Measurements from ENCODE around the gene TMED4.
"Not testable (repeated sequence)": the region's sequence is repeated elsewhere in the genome, so short reads cannot be mapped to it uniquely, and the experiment has no call there.

The TMED4 gene

GRCh38 chr7:44617225-44617890 lies 35.3 kb upstream of the TMED4 start:
- peak overlapping the region; percentile 76 for H3K4me3 Mint-ChIP-seq
- peaks cover 73% of the 10 kb centered on the region for H3K4me1 Mint-ChIP-seq (ENCODE audit: low read depth)
- H3K27ac Mint-ChIP-seq: peak overlapping the region; percentile 97
- H3K27me3 Mint-ChIP-seq: no peaks in the 10 kb centered on the region
- peaks cover 10% of the 10 kb centered on the region for H3K36me3 Mint-ChIP-seq
- no peaks in the 10 kb centered on the region for H3K9me3 Mint-ChIP-seq (ENCODE audit: low read depth)

DNA sequence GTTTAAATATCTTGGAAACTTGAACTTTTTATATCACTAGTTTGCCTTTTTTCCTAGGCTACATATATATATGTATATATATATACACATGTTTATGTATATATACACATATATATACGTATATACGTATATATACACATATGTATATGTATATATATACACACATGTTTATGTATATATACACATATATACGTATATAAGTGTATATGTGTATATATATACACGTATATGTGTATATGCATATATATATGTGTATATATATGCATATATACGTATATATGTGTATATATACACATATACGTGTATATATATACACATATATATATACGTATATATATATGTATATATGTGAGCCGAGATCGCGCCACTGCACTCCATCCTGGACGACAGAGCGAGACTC lies 34.5 kb upstream of the TMED4 start:
- H3K9me3 Mint-ChIP-seq (ENCODE audit: low read depth): no peaks in the 10 kb centered on the region
- H3K36me3 Mint-ChIP-seq: peaks cover 10% of the 10 kb centered on the region
- H3K27ac Mint-ChIP-seq: no peak overlapping the region
- peaks cover 73% of the 10 kb centered on the region for H3K4me1 Mint-ChIP-seq (ENCODE audit: low read depth)
- no peak overlapping the region for H3K4me3 Mint-ChIP-seq
- H3K27me3 Mint-ChIP-seq: no peaks in the 10 kb centered on the region

GRCh38 chr7:44615793-44616192 lies 33.8 kb upstream of the TMED4 start:
- H3K4me3 Mint-ChIP-seq: no peak overlapping the region

GRCh38 chr7:44615149-44615611 lies 33.1 kb upstream of the TMED4 start:
- no peaks in the 10 kb centered on the region for H3K27me3 Mint-ChIP-seq
- H3K36me3 Mint-ChIP-seq: peaks cover 8% of the 10 kb centered on the region
- H3K27ac Mint-ChIP-seq: peak overlapping the region; percentile 87
- no peaks in the 10 kb centered on the region for H3K9me3 Mint-ChIP-seq (ENCODE audit: low read depth)
- H3K4me3 Mint-ChIP-seq: peak overlapping the region; percentile 73
- peaks cover 62% of the 10 kb centered on the region for H3K4me1 Mint-ChIP-seq (ENCODE audit: low read depth)

More at GRCh38 chr7:44615793-44616192, 33.8 kb upstream of the TMED4 start:
- Mint-ChIP-seq H3K27me3 (no peaks in the 10 kb centered on the region), H3K4me1 (ENCODE audit: low read depth) (peaks cover 66% of the 10 kb centered on the region), H3K36me3 (peaks cover 8% of the 10 kb centered on the region), H3K9me3 (ENCODE audit: low read depth) (no peaks in the 10 kb centered on the region), H3K27ac (no peak overlapping the region)

DNA sequence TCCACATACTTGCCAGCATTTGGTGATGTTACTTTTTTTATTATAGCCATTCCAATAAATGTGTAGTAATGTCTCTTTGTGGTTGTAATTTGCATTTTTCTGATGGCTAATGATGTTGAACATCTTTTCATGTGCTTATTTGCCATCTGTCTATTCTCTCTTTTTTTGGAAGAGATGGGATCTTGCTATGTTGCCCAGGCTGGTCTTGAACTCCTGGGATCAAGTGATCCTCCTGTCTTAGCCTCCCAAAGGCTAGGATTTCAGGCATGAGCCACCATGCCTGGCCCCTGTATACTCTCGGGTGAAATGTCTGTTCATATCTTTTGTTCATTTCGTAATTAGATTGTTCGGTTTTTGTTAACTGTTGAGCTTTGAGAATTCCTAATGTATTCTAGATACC lies 27.8 kb upstream of the TMED4 start:
- peak overlapping the region; percentile 57 for H3K4me3 Mint-ChIP-seq

DNA sequence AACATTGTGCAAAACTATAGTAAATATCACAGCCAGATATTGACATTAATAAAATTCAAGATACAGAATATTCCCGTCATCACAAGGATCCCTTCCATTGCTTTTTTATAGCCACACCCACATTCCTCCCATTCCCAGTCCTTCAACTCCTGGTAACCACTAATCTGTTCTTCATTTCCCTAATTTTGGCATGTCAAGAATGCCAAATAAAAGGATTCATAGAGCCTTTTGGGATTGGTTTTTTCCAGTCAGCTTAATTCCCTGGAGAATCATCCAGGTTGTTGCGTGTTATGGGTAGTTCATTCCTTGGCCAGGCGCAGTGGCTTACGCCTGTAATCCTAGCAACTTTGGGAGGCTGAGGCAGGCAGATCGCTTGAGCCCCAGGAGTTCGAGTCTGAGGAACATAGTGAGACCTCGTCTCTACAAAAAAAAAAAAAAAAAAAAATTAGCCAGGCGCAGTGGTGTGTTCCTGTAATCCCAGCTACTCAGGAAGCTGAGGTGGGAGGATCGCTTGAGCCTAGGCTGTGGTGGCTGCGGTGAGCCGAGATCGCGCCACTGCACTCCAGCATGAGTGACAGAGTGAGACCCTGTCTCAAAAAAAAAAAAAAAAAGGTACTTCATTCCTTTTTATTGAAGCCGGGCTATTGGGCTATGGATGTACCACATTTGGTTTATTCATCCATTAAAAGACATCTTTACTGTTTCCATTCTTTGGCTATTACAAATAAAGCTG lies 27.1 kb upstream of the TMED4 start:
- Mint-ChIP-seq H3K9me3 (ENCODE audit: low read depth) (no peaks in the 10 kb centered on the region), H3K4me3 (peak overlapping the region; percentile 57), H3K27ac (peak overlapping the region; percentile 41), H3K4me1 (ENCODE audit: low read depth) (peaks cover 44% of the 10 kb centered on the region), H3K36me3 (peaks cover 2% of the 10 kb centered on the region), H3K27me3 (no peaks in the 10 kb centered on the region)

More for the DNA sequence above, 27.8 kb upstream of the TMED4 start:
- peak overlapping the region; percentile 41 for H3K27ac Mint-ChIP-seq
- no peaks in the 10 kb centered on the region for H3K27me3 Mint-ChIP-seq
- H3K4me1 Mint-ChIP-seq (ENCODE audit: low read depth): peaks cover 51% of the 10 kb centered on the region
- H3K9me3 Mint-ChIP-seq (ENCODE audit: low read depth): no peaks in the 10 kb centered on the region
- peaks cover 7% of the 10 kb centered on the region for H3K36me3 Mint-ChIP-seq

DNA sequence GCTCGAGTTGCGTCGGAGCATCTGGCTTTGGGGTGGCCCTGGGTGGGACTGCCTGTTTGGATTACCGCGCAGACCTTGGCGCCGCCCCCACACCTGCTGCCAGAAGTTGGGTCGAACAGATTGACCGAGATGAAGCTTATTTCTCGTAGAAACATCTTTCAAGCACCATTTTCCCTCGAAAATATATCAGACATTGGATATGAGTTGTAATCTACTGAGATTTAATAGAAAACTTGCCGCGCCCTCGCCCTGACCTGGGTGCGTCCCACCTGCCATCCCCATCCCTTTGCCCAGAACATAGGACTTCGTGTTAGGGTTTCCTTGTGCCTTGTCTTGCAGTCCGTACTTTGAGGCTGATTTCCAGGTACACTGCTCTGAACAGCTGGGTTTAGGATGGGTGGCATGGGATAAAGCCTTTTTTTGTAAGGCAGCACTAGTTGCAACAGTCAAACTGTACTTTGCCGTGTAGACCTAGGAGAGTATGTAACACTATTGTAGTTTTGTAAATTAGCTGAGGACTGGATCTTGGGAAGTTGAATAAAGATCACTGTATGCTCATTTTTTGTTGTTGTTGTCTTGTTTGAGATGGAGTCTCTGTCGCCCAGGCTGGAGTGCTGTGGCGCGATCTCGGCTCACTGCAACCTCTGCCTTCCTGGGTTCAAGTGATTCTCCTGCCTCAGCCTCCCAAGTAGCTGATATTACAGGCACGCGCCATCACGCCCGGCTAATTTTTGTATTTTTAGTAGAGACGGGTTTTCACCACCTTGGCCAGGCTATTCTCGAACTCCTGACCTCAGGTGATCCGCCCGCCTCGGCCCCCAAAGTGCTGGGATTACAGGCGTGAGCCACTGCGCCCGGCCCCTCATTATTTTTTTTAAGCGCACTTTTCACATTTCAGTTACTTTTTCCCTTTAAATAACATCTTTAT lies 25.4 kb upstream of the TMED4 start:
- Mint-ChIP-seq H3K36me3 (peaks cover 2% of the 10 kb centered on the region), H3K9me3 (ENCODE audit: low read depth) (no peaks in the 10 kb centered on the region), H3K27ac (peak overlapping the region; percentile 98), H3K4me3 (peak overlapping the region; percentile 98), H3K4me1 (ENCODE audit: low read depth) (peaks cover 40% of the 10 kb centered on the region), H3K27me3 (no peaks in the 10 kb centered on the region)

DNA sequence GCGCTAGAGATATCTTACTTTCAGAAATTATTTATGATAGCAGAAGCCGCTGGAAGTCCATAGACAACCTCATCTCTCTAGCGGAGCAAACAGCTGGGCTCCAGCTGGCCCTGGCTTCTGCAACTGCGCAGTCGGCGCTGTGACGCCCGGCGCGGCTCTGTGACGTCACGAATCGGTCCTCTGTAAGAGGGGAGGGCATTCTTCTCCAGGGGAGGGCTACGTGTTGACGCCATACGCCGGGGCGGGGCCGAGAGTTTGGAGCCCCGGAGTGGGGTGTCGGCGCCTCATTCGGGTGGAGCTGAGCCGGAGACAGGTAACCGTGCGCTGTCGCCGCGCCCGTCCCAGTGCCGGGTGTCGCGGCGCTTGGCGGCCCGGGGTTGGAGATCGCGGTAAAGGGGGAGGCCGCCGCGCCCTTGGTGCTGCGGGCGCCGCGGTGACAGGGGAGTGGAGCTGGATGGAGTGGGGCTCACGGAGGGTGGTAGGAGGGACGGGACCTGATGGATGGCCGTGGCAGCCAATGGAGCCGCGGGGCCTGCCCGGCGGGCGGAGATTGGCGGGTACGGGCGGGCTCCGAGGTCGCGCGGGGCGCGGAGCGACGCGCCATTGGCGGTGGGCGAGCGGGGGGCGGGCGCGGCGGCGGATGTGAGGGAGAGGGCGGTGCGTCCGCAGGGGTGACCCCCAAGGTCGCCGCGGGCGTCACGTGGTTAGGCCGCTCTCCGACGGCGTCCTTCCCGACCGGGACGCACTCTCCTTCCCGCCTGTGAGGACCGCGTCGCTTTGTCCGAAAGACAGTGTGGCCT lies 24.5 kb upstream of the TMED4 start, which contains the start of gene OGDH:
TSS of gene OGDH (plus strand) at position 287 of the 800 bp plus-strand sequence. CDS start 17,717 bp downstream, outside the sequence.
- Mint-ChIP-seq H3K4me1 (ENCODE audit: low read depth) (peaks cover 34% of the 10 kb centered on the region), H3K27me3 (no peaks in the 10 kb centered on the region), H3K36me3 (peaks cover 2% of the 10 kb centered on the region), H3K4me3 (peak within 1 kb of the TSS; percentile 98), H3K9me3 (ENCODE audit: low read depth) (no peaks in the 10 kb centered on the region), H3K27ac (peak within 1 kb of the TSS; percentile 98)

DNA sequence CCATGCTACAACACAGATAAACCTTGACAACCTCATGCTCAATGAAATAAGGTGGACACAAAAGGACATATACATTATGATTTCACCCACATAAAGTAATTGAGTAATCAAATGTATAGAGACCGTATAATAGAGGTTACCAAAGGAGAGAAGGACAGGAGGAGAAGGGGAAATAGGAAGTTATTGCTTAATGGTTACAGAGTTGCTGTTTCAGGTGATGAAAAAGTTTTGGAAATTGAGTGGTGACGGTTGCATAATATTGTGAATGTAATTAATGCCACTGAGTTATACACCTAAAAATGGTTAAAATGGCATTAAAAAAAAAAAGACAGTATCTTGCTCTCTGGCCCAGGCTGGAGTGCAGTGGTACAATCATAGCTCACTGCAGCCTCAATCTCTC lies 22.9 kb upstream of the TMED4 start:
- H3K36me3 Mint-ChIP-seq: peaks cover 2% of the 10 kb centered on the region
- H3K4me1 Mint-ChIP-seq (ENCODE audit: low read depth): peaks cover 31% of the 10 kb centered on the region
- H3K4me3 Mint-ChIP-seq: peak overlapping the region; percentile 66
- H3K27ac Mint-ChIP-seq: no peak overlapping the region
- no peaks in the 10 kb centered on the region for H3K27me3 Mint-ChIP-seq
- H3K9me3 Mint-ChIP-seq (ENCODE audit: low read depth): no peaks in the 10 kb centered on the region

GRCh38 chr7:44603193-44603592 lies 21.2 kb upstream of the TMED4 start:
- no peaks in the 10 kb centered on the region for H3K9me3 Mint-ChIP-seq (ENCODE audit: low read depth)
- H3K4me1 Mint-ChIP-seq (ENCODE audit: low read depth): peaks cover 20% of the 10 kb centered on the region
- no peaks in the 10 kb centered on the region for H3K27me3 Mint-ChIP-seq
- H3K4me3 Mint-ChIP-seq: no peak overlapping the region
- peaks cover 2% of the 10 kb centered on the region for H3K36me3 Mint-ChIP-seq
- no peak overlapping the region for H3K27ac Mint-ChIP-seq

- H3K4me3 Mint-ChIP-seq: no peak overlapping the region
- H3K27me3 Mint-ChIP-seq: no peaks in the 10 kb centered on the region
- peaks cover 18% of the 10 kb centered on the region for H3K4me1 Mint-ChIP-seq (ENCODE audit: low read depth)
- H3K27ac Mint-ChIP-seq: no peak overlapping the region
- no peaks in the 10 kb centered on the region for H3K36me3 Mint-ChIP-seq
- no peaks in the 10 kb centered on the region for H3K9me3 Mint-ChIP-seq (ENCODE audit: low read depth)
Measured at GRCh38 chr7:44602576-44602910, 20.5 kb upstream of the TMED4 start.

- H3K9me3 Mint-ChIP-seq (ENCODE audit: low read depth): no peaks in the 10 kb centered on the region
Measured at GRCh38 chr7:44599222-44599621, 17.2 kb upstream of the TMED4 start.

DNA sequence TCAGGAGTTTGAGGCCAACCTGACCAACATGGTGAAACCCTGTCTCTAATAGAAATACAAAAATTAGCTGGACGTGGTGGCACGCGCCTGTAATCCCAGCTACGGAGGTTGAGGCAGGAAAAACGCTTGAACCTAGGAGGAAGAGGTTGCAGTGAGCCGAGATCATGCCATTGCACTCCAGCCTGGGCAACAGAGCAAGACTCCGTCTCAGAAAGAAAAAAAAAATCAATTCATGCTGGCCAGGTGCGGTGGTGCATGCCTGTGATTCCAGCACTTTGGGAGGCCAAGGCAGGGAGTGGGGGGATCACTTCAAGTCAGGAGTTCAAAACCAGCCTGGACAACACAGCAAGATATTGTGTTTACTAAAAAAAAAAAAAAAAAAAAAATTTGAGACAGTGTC lies 15.2 kb upstream of the TMED4 start:
- not testable (repeated sequence) for H3K27me3 Mint-ChIP-seq; H3K27ac Mint-ChIP-seq; H3K4me3 Mint-ChIP-seq; H3K36me3 Mint-ChIP-seq; H3K4me1 Mint-ChIP-seq (ENCODE audit: low read depth); H3K9me3 Mint-ChIP-seq (ENCODE audit: low read depth)

More at GRCh38 chr7:44599222-44599621, 17.2 kb upstream of the TMED4 start:
- H3K4me3 Mint-ChIP-seq: no peak overlapping the region
- H3K36me3 Mint-ChIP-seq: peaks cover 2% of the 10 kb centered on the region
- H3K27me3 Mint-ChIP-seq: no peaks in the 10 kb centered on the region
- H3K4me1 Mint-ChIP-seq (ENCODE audit: low read depth): no peaks in the 10 kb centered on the region
- no peak overlapping the region for H3K27ac Mint-ChIP-seq

- no peaks in the 10 kb centered on the region for H3K9me3 Mint-ChIP-seq (ENCODE audit: low read depth)
- no peak overlapping the region for H3K27ac Mint-ChIP-seq
- peaks cover 2% of the 10 kb centered on the region for H3K36me3 Mint-ChIP-seq
- H3K4me1 Mint-ChIP-seq (ENCODE audit: low read depth): no peaks in the 10 kb centered on the region
- H3K27me3 Mint-ChIP-seq: no peaks in the 10 kb centered on the region
- no peak overlapping the region for H3K4me3 Mint-ChIP-seq
Measured at GRCh38 chr7:44595934-44596635, 14.1 kb upstream of the TMED4 start.
